SK-N-SH treated with all-trans-retinoic acid at 6 μM for 48 hours (cell line): ENCODE results near the gene PDS5B.

ENCODE experiments used
- ARNTL ChIP-seq: fragments of 450-650 bp; formaldehyde crosslinking; IDR thresholded peaks from 2 replicates; pipeline ENCODE4 v1.5.0; 2020; ENCODE audit warnings: low read depth, mild to moderate bottlenecking, moderate library complexity, borderline replicate concordance
- BACH2 ChIP-seq: fragments of 250-450 bp; sonication (Bioruptor Pico); IDR thresholded peaks from 2 replicates; pipeline ENCODE4 v1.9.0; 2021; ENCODE audit warnings: mild to moderate bottlenecking, borderline replicate concordance
- CSDC2 ChIP-seq: fragments of 250-450 bp; sonication (Bioruptor Pico); IDR thresholded peaks from 2 replicates; pipeline ENCODE4 v1.5.0; 2020; ENCODE audit warnings: mild to moderate bottlenecking, moderate library complexity
- ESRRG ChIP-seq: fragments of 250-450 bp; sonication (Bioruptor Pico); IDR thresholded peaks from 2 replicates; pipeline ENCODE4 v1.6.1; 2021; ENCODE audit warnings: mild to moderate bottlenecking
- GLIS3 ChIP-seq: fragments of 250-450 bp; sonication (Bioruptor Pico); IDR thresholded peaks from 2 replicates; pipeline ENCODE4 v1.5.0; 2020; ENCODE audit warnings: mild to moderate bottlenecking, moderate library complexity
- ISL1 ChIP-seq: fragments of 250-450 bp; sonication (Bioruptor Pico); IDR thresholded peaks from 2 replicates; pipeline ENCODE4 v2.1.2; 2022; ENCODE audit warnings: mild to moderate bottlenecking, moderate library complexity
- PATZ1 ChIP-seq: fragments of 250-450 bp; sonication (Bioruptor Pico); IDR thresholded peaks from 2 replicates; pipeline ENCODE4 v1.8.0; 2020; ENCODE audit warnings: mild to moderate bottlenecking, moderate library complexity, borderline replicate concordance
- PPARA ChIP-seq: fragments of 250-450 bp; sonication (Bioruptor Pico); IDR thresholded peaks from 2 replicates; pipeline ENCODE4 v1.5.0; 2020; ENCODE audit warnings: mild to moderate bottlenecking, borderline replicate concordance
- SNAI2 ChIP-seq: fragments of 250-450 bp; sonication (Bioruptor Pico); IDR thresholded peaks from 2 replicates; pipeline ENCODE4 v1.5.0; 2020; ENCODE audit warnings: mild to moderate bottlenecking, moderate library complexity
- TCF4 ChIP-seq: fragments of 250-450 bp; sonication (Bioruptor Pico); IDR thresholded peaks from 2 replicates; pipeline ENCODE4 v1.8.0; 2021; ENCODE audit warnings: mild to moderate bottlenecking, moderate library complexity, borderline replicate concordance
- TSHZ2 ChIP-seq: fragments of 250-450 bp; sonication (Bioruptor Pico); IDR thresholded peaks from 2 replicates; pipeline ENCODE4 v1.5.0; 2020; ENCODE audit warnings: mild to moderate bottlenecking, moderate library complexity
- ZNF565 ChIP-seq: fragments of 450-650 bp; formaldehyde crosslinking; conservative IDR thresholded peaks from 2 replicates; pipeline ENCODE4 v1.5.0; 2020; ENCODE audit warnings: low read depth, mild to moderate bottlenecking, moderate library complexity
- ZNF70 ChIP-seq: fragments of 450-650 bp; formaldehyde crosslinking; IDR thresholded peaks from 2 replicates; pipeline ENCODE4 v1.5.0; 2020; ENCODE audit warnings: mild to moderate bottlenecking, moderate library complexity
- TF ChIP-seq, protein P1 (sequence below): fragments of 250-450 bp; sonication (Bioruptor Pico); IDR thresholded peaks from 2 replicates; pipeline ENCODE4 v1.5.1; 2020; ENCODE audit warnings: low read depth, mild to moderate bottlenecking, moderate library complexity

GRCh38 chr13:32779119-32779518, 192.9 kb downstream of the PDS5B start:
- TF ChIP-seq, protein P1, sequence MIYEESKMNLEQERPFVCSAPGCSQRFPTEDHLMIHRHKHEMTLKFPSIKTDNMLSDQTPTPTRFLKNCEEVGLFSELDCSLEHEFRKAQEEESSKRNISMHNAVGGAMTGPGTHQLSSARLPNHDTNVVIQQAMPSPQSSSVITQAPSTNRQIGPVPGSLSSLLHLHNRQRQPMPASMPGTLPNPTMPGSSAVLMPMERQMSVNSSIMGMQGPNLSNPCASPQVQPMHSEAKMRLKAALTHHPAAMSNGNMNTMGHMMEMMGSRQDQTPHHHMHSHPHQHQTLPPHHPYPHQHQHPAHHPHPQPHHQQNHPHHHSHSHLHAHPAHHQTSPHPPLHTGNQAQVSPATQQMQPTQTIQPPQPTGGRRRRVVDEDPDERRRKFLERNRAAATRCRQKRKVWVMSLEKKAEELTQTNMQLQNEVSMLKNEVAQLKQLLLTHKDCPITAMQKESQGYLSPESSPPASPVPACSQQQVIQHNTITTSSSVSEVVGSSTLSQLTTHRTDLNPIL = no peak
- no peak for TF ChIP-seq SNAI2
- no peak for TF ChIP-seq GLIS3 (CRISPR knock-in tag)
- TF ChIP-seq ARNTL (CRISPR knock-in tag) = no peak
- no peak for TF ChIP-seq ISL1 (CRISPR knock-in tag)
- no peak for TF ChIP-seq BACH2 (CRISPR knock-in tag)
- TF ChIP-seq ZNF565 (CRISPR knock-in tag) = no peak
- TF ChIP-seq TCF4 (CRISPR knock-in tag) = no peak
- TF ChIP-seq PPARA (CRISPR knock-in tag) = no peak
- no peak for TF ChIP-seq TSHZ2 (CRISPR knock-in tag)
- TF ChIP-seq CSDC2 (CRISPR knock-in tag) = no peak
- no peak for TF ChIP-seq ESRRG
- TF ChIP-seq PATZ1 = no peak
- no peak for TF ChIP-seq ZNF70
